Effector memory CD4-positive, alpha-beta T cell (primary cell): ENCODE results near the gene ACOX1.

Source experiments
- DNase-seq, 3 donors: peaks; one replicate each; pipeline ENCODE4 v3.0.0-alpha.2; 2020
- H3K27ac ChIP-seq: 2 replicates; pipeline ENCODE4 v1.7.0; 2013; ENCODE audit warnings: mild to moderate bottlenecking, low read length, moderate library complexity; ENCODE audit not compliant: insufficient read depth, poor library complexity, severe bottlenecking
- H3K27me3 ChIP-seq: replicated peaks from 2 replicates; pipeline ENCODE4 v1.7.0; 2013; ENCODE audit warnings: mild to moderate bottlenecking, low read length; ENCODE audit not compliant: insufficient read depth, control insufficient read depth, poor library complexity, severe bottlenecking
- H3K36me3 ChIP-seq: 2 replicates; pipeline ENCODE4 v1.7.0; 2013; ENCODE audit warnings: mild to moderate bottlenecking, low read length, moderate library complexity; ENCODE audit not compliant: control insufficient read depth, insufficient read depth
- H3K4me1 ChIP-seq: 2 replicates; pipeline ENCODE4 v1.7.0; 2013; ENCODE audit warnings: low read length, mild to moderate bottlenecking; ENCODE audit not compliant: control insufficient read depth, insufficient read depth, poor library complexity, severe bottlenecking
- H3K4me3 ChIP-seq: 2 replicates; pipeline ENCODE4 v1.7.0; 2013; ENCODE audit warnings: low read length, low read depth, mild to moderate bottlenecking; ENCODE audit not compliant: insufficient read depth, poor library complexity, severe bottlenecking
- H3K9me3 ChIP-seq: 2 replicates; pipeline ENCODE4 v1.7.0; 2013; ENCODE audit warnings: mild to moderate bottlenecking, low read length, moderate library complexity; ENCODE audit not compliant: control insufficient read depth

Gene ACOX1

GRCh38 chr17:76018801-76019200, 39.8 kb upstream of the ACOX1 start:
- Histone ChIP-seq H3K36me3 (no peaks in the 10 kb centered on the region), H3K27me3 (no peaks in the 10 kb centered on the region), H3K9me3 (no peaks in the 10 kb centered on the region), H3K4me3 (no peak overlapping the region), H3K27ac (no peak overlapping the region), H3K4me1 (no peaks in the 10 kb centered on the region)
- DNase-seq, result no peak

- Histone ChIP-seq H3K27me3 (no peaks in the 10 kb centered on the region), H3K4me1 (no peaks in the 10 kb centered on the region), H3K36me3 (no peaks in the 10 kb centered on the region), H3K9me3 (no peaks in the 10 kb centered on the region), H3K4me3 (no peak overlapping the region), H3K27ac (no peak overlapping the region)
- no peak for DNase-seq
These were observed 39.3 kb upstream of the ACOX1 start for GRCh38 chr17:76018340-76018680.

- Histone ChIP-seq H3K4me3 (no peak overlapping the region), H3K27me3 (no peaks in the 10 kb centered on the region), H3K9me3 (no peaks in the 10 kb centered on the region), H3K4me1 (no peaks in the 10 kb centered on the region), H3K36me3 (no peaks in the 10 kb centered on the region), H3K27ac (no peak overlapping the region)
- DNase-seq, result no peak
These were observed 38.7 kb upstream of the ACOX1 start for GRCh38 chr17:76017481-76018339.

- Histone ChIP-seq H3K27me3 (no peaks in the 10 kb centered on the region), H3K36me3 (no peaks in the 10 kb centered on the region), H3K9me3 (no peaks in the 10 kb centered on the region), H3K27ac (no peak overlapping the region), H3K4me3 (no peak overlapping the region), H3K4me1 (no peaks in the 10 kb centered on the region)
- DNase-seq, result no peak
These were observed 35.9 kb upstream of the ACOX1 start for GRCh38 chr17:76014925-76015261.

GRCh38 chr17:76014100-76014924, 35.3 kb upstream of the ACOX1 start:
- H3K9me3 ChIP-seq, result no peaks in the 10 kb centered on the region
- no peak overlapping the region for H3K4me3 ChIP-seq
- no peaks in the 10 kb centered on the region for H3K27me3 ChIP-seq
- DNase-seq, result peak; percentile 51 to 64 (median 51)
- no peaks in the 10 kb centered on the region for H3K36me3 ChIP-seq
- no peaks in the 10 kb centered on the region for H3K4me1 ChIP-seq
- no peak overlapping the region for H3K27ac ChIP-seq

GRCh38 chr17:76013377-76013932, 34.5 kb upstream of the ACOX1 start:
- H3K9me3 ChIP-seq, result no peaks in the 10 kb centered on the region
- H3K27me3 ChIP-seq, result no peaks in the 10 kb centered on the region
- H3K4me1 ChIP-seq, result no peaks in the 10 kb centered on the region
- H3K27ac ChIP-seq, result no peak overlapping the region
- no peak overlapping the region for H3K4me3 ChIP-seq
- no peaks in the 10 kb centered on the region for H3K36me3 ChIP-seq
- DNase-seq, result no peak

- Histone ChIP-seq H3K9me3 (no peaks in the 10 kb centered on the region), H3K27ac (no peak overlapping the region), H3K36me3 (no peaks in the 10 kb centered on the region), H3K27me3 (no peaks in the 10 kb centered on the region), H3K4me1 (no peaks in the 10 kb centered on the region), H3K4me3 (no peak overlapping the region)
- no peak for DNase-seq
These were observed 33.0 kb upstream of the ACOX1 start for GRCh38 chr17:76011951-76012350.

GRCh38 chr17:76009969-76010661, 31.1 kb upstream of the ACOX1 start:
- Histone ChIP-seq H3K4me3 (no peak overlapping the region), H3K27me3 (no peaks in the 10 kb centered on the region), H3K36me3 (no peaks in the 10 kb centered on the region), H3K4me1 (no peaks in the 10 kb centered on the region), H3K27ac (no peak overlapping the region), H3K9me3 (no peaks in the 10 kb centered on the region)
- no peak for DNase-seq

- Histone ChIP-seq H3K36me3 (no peaks in the 10 kb centered on the region), H3K4me3 (no peak overlapping the region)
These were observed 30.5 kb upstream of the ACOX1 start for GRCh38 chr17:76009447-76009846.

More at GRCh38 chr17:76009447-76009846, 30.5 kb upstream of the ACOX1 start:
- DNase-seq, result no peak
- Histone ChIP-seq H3K27me3 (no peaks in the 10 kb centered on the region), H3K4me1 (no peaks in the 10 kb centered on the region), H3K27ac (no peak overlapping the region), H3K9me3 (no peaks in the 10 kb centered on the region)
